ENCODE data around the gene LRRFIP1.

LRRFIP1 gene

DNA sequence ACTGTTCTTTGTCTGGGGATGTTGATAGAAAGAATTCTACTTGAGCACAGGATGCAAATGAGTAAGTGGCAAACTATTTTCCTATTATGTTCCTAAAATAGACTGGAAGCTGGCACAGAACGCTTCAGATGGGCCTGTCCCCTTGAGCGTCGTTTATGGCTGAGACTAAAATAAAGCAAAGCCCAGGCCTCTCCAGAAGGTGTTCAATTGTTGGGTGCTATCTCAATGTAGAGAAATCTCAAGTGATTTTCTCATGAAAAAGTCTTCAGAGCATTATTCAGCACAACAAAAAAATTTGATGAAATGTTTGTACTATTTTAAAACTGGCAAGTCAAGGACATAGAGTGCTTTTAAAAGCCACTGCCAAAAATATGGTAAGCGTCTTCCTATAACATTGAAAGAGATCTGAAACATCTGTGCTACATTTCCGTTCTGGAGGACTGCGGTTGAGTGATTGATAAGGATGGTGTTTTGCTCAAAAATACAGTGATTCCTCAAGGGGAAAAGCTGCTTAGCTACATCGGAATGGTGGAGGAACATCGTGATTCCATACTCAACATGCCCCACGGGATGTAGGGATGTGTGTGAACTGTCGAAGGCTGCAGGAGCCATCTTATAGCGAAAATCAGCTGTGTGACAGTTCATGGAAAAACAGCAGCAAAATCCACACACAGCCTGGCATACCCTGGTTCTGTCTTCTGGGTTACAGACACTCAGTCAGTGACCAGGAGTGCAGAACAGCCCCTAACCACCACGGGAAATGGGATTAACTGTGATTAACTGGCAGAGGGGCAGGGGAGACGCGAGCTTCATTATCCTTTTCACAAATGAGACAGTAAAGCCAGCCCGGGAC, 10.4 kb upstream of the LRRFIP1 start:
- DNase-seq (ENCODE audit: low read depth), result no peak

DNA sequence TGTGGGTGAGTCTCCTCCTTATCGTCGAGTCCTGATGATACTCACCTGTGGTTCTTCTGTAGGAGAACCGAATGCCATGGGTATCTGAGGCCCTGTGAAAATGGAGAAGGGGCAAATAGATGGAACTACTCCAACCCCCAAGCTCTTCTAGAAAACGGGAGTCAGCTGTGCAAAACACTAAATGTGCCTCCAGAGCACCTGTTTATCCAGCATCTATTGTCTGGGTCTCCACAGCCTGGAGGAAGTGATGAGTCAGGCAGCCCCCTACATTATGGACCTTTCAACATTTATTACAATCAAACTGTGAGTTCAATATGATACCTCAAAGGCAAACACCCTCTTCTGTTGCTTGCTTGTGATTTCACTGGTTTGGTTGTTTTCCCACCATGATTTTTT, 9.8 kb upstream of the LRRFIP1 start:
- DNase-seq (ENCODE audit: low read depth), result no peak

- DNase-seq (ENCODE audit: low read depth), result no peak
These were observed 8.9 kb upstream of the LRRFIP1 start for GRCh38 chr2:237618449-237618848.

DNA sequence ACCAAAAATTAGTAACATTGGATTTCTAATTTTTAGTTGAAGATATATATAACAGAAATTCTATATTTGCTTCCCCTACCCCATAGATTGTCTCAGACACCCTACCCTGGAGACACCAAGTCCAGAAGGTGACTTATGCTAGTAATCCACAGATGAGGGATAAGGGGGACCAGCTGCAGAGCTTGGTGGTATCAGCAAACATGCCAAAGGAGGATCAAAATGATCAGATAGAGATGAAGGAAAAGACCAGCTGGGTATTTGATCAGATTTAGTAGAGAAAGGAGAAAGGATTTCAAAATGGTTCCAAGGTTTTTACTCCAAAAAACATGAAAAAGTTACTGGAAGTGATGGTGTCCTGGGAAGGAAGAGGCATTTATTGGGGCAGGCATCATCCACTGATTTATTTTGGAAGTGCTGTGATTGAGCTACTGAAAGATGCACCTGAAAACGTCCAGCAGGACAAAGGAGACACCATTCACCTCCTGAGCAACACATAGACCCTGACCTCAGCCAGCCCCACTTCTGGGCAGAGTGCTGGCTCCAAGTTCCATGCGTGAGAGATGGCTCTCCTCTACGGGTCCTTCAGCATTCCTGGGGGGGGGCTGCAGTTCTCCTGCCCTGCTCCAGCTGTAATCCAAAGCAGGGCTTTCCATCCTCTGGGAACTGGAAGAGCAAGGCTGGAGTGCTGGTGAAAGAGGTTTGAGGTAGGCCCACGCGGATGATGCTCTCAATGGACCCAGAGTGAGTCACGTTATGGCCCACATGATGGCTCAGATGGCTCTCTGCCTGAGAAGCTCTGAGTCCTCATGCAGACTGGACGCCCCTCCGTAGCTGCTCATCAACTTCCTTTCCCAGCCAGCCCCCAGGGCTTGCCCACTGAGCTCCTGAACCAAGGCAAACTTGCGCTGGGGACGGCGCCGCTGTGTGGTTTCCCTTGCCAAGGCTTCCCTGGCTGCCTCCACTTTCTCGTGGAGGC, 3.7 kb upstream of the LRRFIP1 start:
- DNase-seq (ENCODE audit: low read depth), result no peak

DNA sequence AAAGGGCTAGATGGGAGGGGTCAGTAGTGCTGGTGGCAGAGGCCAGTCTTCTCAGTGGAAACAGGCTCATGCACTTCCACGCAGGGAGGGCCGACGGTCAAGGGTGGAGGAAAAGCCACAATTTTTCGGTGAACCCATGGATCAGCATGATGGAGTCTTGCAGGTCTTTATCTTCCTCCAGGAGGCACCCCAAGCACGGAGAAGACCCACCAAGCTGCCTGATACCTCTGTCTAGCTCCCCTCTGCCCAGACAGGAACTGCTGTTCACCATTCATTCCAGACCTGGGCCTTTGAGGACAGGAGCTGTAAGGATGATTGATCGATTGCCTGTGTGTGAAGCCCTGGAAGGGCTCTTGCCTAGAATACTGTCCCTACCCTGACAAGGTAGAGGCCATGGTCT, 2.8 kb upstream of the LRRFIP1 start:
- DNase-seq (ENCODE audit: low read depth), result no peak

- DNase-seq (ENCODE audit: low read depth), result no peak
These were observed 2.1 kb upstream of the LRRFIP1 start for GRCh38 chr2:237625216-237625705.

- no peak for DNase-seq (ENCODE audit: low read depth)
These were observed 1.6 kb upstream of the LRRFIP1 start for GRCh38 chr2:237625777-237626176.

DNA sequence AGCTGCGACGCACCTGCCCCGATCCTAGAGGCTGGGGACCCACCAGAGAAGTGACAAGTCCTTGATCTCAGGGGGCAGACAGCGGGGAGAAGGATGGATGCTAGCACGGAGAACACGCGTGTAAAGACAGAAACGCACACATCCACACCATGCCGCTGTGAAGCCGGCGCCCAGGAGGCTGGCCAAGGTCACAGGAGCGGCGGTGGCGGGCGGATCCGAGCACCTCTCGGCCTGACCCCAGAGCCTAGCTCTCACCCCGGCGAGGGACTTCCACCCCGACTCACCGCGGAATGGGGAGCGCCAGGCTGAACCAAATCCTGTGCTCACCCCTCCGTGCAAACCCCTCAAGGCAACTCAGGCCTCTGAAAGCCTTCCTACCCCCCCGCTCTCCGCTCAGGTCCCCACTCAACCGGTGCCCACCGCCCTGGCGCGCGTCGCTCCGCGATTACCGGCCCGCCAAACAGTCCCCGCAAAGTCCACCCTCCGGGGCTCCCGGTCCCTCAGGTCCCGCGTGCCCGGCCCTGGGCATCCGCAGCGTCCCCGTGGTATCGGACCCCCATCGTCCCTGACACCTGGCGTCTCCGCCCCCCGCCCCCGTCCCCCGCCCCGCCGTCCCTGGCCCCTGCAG, 460 bp upstream of the LRRFIP1 start:
- DNase-seq (ENCODE audit: low read depth), result no peak

GRCh38 chr2:237628247-237629187, 1.1 kb downstream of the LRRFIP1 start:
- DNase-seq (ENCODE audit: low read depth), result no peak

- DNase-seq (ENCODE audit: low read depth), result no peak
These were observed 1.8 kb downstream of the LRRFIP1 start for GRCh38 chr2:237629188-237629534.

- no peak for DNase-seq (ENCODE audit: low read depth)
These were observed 2.4 kb downstream of the LRRFIP1 start for GRCh38 chr2:237629739-237630138.

GRCh38 chr2:237630216-237631000, 3.0 kb downstream of the LRRFIP1 start:
- DNase-seq (ENCODE audit: low read depth), result no peak

GRCh38 chr2:237631007-237631785, 3.8 kb downstream of the LRRFIP1 start:
- no peak for DNase-seq (ENCODE audit: low read depth)

DNA sequence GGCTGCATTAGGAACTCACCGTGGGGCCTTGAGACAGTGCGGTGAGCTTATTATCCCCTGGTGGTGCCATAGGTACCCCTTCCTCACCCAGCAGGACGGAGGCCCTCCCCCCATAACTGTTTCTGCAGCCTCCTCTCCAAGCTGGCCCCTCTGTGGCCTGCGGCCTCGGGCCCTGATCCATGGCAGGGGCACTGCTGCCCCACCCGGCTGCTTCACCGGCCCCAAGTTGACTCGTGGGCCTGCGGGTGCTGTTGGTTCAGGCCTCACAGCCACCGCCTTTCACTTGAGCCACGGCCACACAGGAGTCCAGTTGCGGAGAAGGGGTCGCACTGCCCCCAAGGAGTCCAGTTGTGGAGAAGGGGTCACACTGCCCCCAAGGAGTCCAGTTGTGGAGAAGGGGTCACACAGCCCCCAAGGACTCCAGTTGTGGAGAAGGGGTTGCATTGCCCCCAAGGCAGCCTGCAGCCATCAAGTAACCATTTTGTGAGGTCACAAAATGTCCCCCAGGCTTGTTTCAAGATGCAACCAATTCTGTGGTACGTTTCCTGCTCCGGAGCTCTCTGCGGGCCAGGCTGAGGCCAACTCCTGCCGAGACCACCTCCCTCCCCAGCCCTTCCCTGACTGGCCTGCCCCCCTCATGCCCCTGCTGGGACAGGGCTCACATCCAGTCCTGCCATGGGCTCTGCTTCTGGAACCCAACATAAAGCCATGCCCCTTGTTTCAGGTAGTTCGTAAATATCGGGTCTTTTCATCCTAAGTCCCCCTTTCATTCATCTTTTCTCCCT, 4.6 kb downstream of the LRRFIP1 start:
- no peak for DNase-seq (ENCODE audit: low read depth)

DNA sequence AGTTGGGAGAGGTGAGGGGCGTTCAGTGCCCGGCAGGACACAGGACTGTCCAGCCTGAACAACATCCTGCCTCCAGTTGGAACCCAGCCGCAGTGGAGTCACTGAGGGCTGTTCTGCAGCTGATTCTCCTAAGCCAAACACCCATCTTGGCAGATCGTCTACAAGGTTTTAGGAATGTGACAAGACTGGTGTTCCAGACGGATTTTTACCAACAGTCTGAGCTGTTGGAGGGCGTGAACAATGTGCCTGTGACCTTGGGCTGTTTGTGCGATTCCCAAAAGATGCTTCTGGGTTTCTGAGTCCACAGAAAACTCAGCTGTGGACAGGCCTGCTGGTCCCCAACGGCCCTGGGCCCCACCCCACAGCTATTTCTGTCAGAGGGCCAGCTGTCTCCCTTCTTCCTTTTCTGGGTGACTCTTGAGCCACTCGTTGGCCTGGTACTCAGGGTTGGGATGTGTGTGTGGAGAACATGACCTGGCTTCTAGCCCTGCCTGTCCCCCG, 5.7 kb downstream of the LRRFIP1 start:
- DNase-seq (ENCODE audit: low read depth), result no peak

- no peak for DNase-seq (ENCODE audit: low read depth)
These were observed 9.2 kb downstream of the LRRFIP1 start for GRCh38 chr2:237636578-237636977.

- DNase-seq (ENCODE audit: low read depth), result no peak
These were observed 10.2 kb downstream of the LRRFIP1 start for GRCh38 chr2:237637429-237638135.

GRCh38 chr2:237638176-237638575, 10.8 kb downstream of the LRRFIP1 start:
- no peak for DNase-seq (ENCODE audit: low read depth)
